Nephron (organoid): ENCODE results near the gene CAPS.

Experiments
- H3K27ac Mint-ChIP-seq, 3 experiments: 2 replicates each; pipeline ENCODE4 v1.8.0; 2020; ENCODE audit warnings: mixed read lengths in 3 of 3, mild to moderate bottlenecking in 2 of 3, moderate library complexity in 1 of 3
- H3K27me3 Mint-ChIP-seq: 2 replicates; pipeline ENCODE4 v1.8.0; 2021; ENCODE audit warnings: low read depth, mild to moderate bottlenecking, moderate library complexity, mixed read lengths
- H3K36me3 Mint-ChIP-seq: 2 replicates; pipeline ENCODE4 v1.8.0; 2020; ENCODE audit warnings: low read depth, mixed read lengths
- H3K4me1 Mint-ChIP-seq: 2 replicates; pipeline ENCODE4 v1.8.0; 2020; ENCODE audit warnings: mixed read lengths
- H3K4me3 Mint-ChIP-seq, 3 experiments: 2 replicates each; pipeline ENCODE4 v1.8.0; 2020; ENCODE audit warnings: mild to moderate bottlenecking in 3 of 3, mixed read lengths in 3 of 3, moderate library complexity in 2 of 3
- H3K9me3 Mint-ChIP-seq: 2 replicates; pipeline ENCODE4 v1.8.0; 2020; ENCODE audit warnings: mixed read lengths
- TF ChIP-seq, protein P1 (sequence below), 3 experiments: fragments of 200-600 bp; sonication (generic); IDR thresholded peaks; one replicate each; pipeline ENCODE4 v1.5.0; 2021; ENCODE audit warnings: antibody characterized with exemption in 3 of 3; ENCODE audit not compliant: unreplicated experiment in 3 of 3

Gene CAPS

DNA sequence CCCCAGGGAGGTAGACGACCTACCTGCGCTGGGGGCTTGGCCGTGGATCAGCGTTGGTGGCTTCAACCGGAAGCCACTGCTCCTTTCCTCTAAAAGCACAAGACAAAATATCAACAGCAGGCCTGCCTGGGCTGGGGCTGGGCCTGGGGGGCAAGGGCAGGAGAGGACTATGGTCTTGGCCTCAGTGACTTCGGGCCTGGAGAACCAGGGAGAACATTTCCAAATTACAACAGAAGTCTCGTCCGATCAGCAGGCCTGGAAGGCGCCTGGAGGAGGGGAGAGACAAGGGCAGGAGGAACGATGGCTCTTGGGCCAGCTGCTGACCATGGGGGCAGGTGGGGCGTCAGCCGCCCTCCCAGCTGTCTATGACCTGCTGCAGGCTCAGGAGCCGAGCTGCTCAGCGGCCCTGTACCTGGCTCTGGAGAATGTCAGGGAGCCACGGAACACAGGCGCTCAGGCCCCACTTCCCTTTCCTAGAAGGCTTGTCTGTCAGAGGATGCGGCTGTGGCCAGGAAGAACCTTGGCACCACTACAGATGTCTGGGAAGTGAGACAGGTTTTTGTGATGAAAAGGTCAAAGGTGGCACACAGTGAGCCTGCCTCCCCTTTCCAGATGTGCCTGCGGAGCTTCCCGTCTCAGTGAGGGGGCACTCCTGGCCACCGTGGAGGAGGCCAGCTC lies 19.5 kb downstream of the CAPS start:
- H3K9me3 Mint-ChIP-seq: no peaks in the 10 kb centered on the region
- peak overlapping the region in 2 of 3 experiments; percentile 11 to 24 for H3K4me3 Mint-ChIP-seq
- peaks cover 54% of the 10 kb centered on the region for H3K36me3 Mint-ChIP-seq
- peaks cover 56% of the 10 kb centered on the region for H3K4me1 Mint-ChIP-seq
- TF ChIP-seq, protein P1, sequence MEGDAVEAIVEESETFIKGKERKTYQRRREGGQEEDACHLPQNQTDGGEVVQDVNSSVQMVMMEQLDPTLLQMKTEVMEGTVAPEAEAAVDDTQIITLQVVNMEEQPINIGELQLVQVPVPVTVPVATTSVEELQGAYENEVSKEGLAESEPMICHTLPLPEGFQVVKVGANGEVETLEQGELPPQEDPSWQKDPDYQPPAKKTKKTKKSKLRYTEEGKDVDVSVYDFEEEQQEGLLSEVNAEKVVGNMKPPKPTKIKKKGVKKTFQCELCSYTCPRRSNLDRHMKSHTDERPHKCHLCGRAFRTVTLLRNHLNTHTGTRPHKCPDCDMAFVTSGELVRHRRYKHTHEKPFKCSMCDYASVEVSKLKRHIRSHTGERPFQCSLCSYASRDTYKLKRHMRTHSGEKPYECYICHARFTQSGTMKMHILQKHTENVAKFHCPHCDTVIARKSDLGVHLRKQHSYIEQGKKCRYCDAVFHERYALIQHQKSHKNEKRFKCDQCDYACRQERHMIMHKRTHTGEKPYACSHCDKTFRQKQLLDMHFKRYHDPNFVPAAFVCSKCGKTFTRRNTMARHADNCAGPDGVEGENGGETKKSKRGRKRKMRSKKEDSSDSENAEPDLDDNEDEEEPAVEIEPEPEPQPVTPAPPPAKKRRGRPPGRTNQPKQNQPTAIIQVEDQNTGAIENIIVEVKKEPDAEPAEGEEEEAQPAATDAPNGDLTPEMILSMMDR (IDR thresholded peaks at IDR 0.05; ENCODE audit: unreplicated experiment in 3 of 3): no peak
- H3K27ac Mint-ChIP-seq: peak overlapping the region; percentile 95 to 99 (median 97)
- H3K27me3 Mint-ChIP-seq: peaks cover 3% of the 10 kb centered on the region

GRCh38 chr19:5934069-5934401 lies 20.0 kb downstream of the CAPS start:
- TF ChIP-seq, protein P1 (IDR thresholded peaks at IDR 0.05; ENCODE audit: unreplicated experiment in 3 of 3): no peak
- Mint-ChIP-seq H3K36me3 (peaks cover 49% of the 10 kb centered on the region), H3K9me3 (no peaks in the 10 kb centered on the region), H3K4me1 (peaks cover 57% of the 10 kb centered on the region), H3K27ac (peak overlapping the region; percentile 95 to 99 (median 97)), H3K27me3 (peaks cover 3% of the 10 kb centered on the region), H3K4me3 (no peak overlapping the region)

GRCh38 chr19:5934774-5935472 lies 20.9 kb downstream of the CAPS start:
- peaks cover 3% of the 10 kb centered on the region for H3K27me3 Mint-ChIP-seq
- TF ChIP-seq, protein P1 (IDR thresholded peaks at IDR 0.05; ENCODE audit: unreplicated experiment in 3 of 3): no peak
- H3K36me3 Mint-ChIP-seq: peaks cover 53% of the 10 kb centered on the region
- H3K4me1 Mint-ChIP-seq: peaks cover 63% of the 10 kb centered on the region
- H3K4me3 Mint-ChIP-seq: peak overlapping the region; percentile 57 to 62 (median 58)
- peak overlapping the region; percentile 95 to 99 (median 97) for H3K27ac Mint-ChIP-seq
- no peaks in the 10 kb centered on the region for H3K9me3 Mint-ChIP-seq

DNA sequence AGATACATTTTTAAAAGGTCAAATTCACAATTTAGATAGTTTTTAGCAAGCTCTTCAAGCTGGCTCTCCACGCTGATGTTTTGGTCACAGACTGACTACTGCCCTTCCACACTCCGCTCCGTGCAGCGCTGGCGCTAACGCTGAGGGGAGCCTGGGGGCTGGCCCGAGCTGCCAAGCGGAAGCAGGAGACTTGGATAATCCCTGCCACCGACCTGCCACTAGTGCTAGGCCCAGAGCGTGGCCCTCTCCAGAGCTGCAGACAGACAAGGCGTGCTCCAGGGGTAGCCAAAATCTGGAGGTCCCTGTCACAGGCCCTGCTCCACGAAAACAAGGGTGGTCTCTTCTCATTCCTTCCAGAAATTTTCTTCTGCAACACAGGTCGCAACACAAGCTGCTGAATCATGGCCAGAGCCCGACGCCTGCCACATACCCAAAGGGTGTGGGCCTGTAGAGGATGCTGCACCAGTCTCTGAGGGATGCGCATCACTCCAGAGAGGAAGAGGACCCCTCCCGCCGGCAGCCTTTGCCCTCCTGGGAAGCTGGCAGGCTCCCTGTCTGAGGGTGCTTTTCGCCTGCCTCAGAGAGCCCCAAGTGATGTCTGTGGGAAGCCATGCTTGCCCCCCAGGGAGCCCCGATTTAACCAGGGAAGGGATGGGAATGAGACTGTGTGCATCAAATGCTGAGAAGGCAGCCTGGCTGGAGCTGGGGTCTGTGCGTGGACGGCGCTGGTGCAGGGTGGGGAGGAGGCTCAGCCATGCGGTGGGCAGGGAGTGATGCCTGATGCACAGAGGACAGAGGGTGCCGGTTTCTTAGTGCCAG lies 21.6 kb downstream of the CAPS start:
- Mint-ChIP-seq H3K9me3 (no peaks in the 10 kb centered on the region), H3K4me1 (peaks cover 66% of the 10 kb centered on the region), H3K4me3 (peak overlapping the region; percentile 15 to 62 (median 58)), H3K27ac (peak overlapping the region; percentile 95 to 99 (median 97)), H3K27me3 (peaks cover 3% of the 10 kb centered on the region), H3K36me3 (peaks cover 51% of the 10 kb centered on the region)
- TF ChIP-seq, protein P1 (IDR thresholded peaks at IDR 0.05; ENCODE audit: unreplicated experiment in 3 of 3): no peak

GRCh38 chr19:5936292-5936592 lies 22.2 kb downstream of the CAPS start:
- TF ChIP-seq, protein P1 (IDR thresholded peaks at IDR 0.05; ENCODE audit: unreplicated experiment in 3 of 3): no peak
- Mint-ChIP-seq H3K27me3 (peaks cover 3% of the 10 kb centered on the region), H3K4me3 (peak overlapping the region in 1 of 3 experiments; percentile 62), H3K27ac (peak overlapping the region; percentile 95 to 99 (median 97)), H3K36me3 (peaks cover 49% of the 10 kb centered on the region), H3K4me1 (peaks cover 69% of the 10 kb centered on the region), H3K9me3 (no peaks in the 10 kb centered on the region)
